HuH-7.5 (cell line): ENCODE results near the gene OPA3.

Experiments used
- DNase-seq: peaks from one replicate; pipeline ENCODE4 v3.0.0; 2011; ENCODE audit warnings: low spot score

The OPA3 gene

DNA sequence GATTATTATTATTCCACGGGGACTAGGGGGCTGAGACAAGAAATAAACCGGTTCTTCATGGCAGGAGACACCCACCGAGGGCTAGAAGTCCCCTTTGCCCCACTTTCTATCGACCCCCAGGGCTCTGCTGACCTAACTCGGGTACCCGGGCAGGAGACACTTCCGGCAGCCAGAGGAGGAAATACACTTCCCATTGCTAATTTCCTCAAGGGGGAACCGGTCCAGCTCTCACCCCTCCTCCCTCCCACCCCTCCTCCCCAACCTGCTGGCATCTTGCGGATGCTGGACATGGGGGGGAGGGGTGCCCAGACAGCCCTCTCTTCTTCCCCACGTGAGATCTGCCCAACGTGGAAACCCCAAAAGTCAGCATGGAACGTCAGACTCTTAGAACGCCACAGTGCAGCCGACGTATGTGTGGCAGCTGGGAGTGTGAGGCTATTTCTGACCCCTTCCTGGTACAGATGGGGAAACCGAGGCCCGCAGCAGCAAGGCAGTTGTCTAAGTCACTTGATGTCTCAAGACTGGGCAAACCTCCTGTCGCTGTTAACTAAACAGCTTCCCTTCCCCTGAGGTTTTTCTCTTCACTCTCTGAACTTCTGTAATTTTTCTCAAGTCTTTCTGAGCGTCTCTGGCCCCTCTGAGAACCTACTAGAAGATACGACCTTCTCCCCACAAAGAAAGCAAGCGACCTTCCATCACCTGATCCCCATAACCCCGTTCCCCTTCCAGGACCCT is 13.8 kb upstream of the OPA3 start:
- DNase-seq = no peak

DNA sequence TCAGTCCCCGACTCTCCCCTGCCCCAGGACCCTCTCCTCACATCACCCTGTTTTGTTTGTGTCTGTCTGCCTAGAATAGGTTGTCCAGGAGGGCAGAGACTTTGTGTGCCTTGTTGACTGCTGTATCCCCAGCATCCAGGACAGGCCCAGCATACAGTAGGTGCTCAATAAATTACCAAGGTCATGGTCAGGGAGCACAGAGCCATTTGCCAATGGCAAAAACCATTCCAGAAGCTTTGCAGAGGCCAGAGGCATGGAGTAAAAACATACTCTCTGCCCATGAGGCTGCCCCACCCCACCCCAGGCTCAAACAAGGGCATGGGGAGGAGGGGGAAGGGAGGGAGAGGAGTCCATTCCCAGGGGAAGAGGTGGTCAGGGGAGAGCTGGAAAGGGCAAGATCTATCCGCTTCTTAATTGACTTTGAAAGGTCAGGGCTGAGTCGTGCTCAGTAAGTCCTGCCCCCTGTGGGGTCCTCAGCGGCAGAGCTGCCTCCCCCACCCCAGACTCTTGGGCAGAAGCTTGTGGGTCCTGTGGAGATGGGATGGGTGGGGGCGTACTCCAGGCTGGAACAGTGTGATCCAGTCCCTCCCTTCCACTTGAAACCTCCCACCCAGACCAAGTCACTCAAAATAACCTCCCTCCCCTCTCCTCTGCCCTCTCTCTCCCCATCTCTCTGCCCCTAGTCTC is 13.0 kb upstream of the OPA3 start:
- no peak for DNase-seq

DNA sequence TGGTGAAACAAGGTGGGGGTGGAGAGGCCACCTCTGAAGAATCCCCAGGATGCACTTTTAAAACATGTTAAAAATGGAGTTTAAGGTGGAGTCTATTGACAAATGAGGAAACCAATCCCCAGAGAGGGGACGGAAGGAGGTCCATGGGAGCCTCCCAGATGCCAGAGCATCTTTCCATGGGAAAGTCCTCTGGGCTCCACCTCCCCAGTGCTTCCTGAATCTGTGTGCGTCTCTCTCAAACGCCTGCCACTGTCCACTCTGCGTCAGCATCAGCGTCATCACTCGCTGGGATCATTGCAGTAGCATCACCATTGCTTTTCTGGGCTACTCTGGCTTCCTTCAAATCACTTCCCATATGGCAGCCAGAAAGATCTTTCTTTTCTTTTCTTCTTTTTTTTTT is 11.2 kb upstream of the OPA3 start:
- DNase-seq = no peak

DNA sequence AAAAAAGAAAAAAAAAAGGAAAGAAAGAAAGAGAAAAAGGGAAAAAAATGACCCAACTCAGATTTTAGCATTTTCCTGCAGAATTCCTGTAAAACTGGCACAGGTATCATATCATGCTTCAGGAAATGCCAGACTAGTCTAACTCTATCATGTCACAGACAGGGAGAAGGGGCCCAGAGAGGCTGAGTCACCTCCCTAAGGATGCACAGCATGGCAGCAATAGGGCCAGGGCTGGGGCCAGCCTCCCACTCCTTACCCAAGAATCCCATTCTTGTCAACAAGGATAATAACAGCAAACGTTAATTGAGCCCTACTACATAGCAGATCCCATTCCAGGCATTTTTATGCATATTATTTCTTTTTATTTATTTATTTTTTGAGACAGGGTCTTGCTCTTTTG is 8.9 kb upstream of the OPA3 start:
- DNase-seq = no peak

DNA sequence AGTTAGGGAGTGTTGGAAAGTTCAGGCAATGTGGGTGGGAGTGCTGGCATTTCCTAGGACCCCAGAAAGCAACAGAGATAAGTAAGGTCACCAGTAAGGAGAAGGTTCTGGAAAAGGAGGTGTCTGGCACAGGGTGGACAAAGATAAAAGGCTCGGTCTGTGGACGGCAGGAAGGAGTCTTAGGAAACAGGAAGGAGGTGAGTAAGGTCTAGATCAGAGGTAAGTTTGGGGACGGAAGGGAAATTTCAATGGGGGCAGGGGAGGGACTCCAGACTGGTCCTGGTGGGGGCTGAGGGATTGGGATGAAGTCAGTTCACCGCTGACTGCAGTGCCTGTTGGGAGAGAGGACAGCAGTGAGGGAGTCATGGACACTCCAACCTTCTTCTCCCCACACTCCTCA is 7.8 kb upstream of the OPA3 start:
- DNase-seq = no peak

DNA sequence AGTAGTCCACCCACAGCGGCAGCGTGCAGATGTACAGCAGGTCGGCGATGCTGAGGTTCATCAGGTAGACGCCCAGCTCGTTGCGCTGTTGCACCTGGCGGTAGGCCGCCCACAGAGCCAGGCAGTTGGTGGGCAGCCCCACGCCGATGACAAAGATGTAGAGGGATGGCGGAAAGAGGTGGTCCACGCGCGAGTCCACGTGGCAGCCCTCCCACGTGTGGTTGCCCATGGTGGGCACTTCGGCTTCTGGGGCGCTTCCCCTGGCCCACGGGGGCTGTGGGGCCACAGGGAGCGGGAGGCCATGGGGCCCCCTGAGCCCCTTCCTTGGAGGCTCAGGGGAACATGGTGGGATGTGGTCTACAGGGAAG is 7.0 kb upstream of the OPA3 start:
- DNase-seq = no peak

DNA sequence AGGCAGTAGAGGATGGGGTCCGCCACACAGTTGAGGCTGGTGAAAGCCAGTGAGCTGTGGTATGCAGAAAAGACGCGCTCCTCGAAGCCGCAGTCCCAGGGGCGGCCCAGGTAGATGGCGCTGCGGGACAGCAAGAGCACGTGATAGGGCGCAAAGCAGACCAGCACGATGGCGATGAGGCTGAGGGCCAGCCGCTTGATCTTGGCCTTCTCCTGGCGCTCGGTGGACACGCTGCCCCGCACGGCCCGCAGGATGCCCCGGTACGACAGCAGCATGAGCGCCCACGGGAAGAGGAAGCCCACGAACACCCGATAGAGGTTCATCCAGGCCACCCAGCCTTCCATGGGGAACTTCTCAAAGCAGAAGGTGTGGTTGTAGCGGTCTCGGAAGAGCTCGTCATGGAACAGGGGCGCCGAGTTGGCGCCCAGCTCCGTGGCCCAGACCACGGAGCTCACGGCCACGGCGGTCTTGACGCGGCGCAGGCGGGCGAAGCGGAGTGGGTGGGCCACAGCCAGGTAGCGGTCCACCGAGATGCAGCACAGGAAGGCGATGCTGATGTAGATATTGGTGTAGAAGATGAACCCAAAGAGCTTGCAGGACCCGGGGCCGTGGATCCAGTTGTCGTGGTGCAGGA is 6.5 kb upstream of the OPA3 start:
- DNase-seq = peak; percentile 93

DNA sequence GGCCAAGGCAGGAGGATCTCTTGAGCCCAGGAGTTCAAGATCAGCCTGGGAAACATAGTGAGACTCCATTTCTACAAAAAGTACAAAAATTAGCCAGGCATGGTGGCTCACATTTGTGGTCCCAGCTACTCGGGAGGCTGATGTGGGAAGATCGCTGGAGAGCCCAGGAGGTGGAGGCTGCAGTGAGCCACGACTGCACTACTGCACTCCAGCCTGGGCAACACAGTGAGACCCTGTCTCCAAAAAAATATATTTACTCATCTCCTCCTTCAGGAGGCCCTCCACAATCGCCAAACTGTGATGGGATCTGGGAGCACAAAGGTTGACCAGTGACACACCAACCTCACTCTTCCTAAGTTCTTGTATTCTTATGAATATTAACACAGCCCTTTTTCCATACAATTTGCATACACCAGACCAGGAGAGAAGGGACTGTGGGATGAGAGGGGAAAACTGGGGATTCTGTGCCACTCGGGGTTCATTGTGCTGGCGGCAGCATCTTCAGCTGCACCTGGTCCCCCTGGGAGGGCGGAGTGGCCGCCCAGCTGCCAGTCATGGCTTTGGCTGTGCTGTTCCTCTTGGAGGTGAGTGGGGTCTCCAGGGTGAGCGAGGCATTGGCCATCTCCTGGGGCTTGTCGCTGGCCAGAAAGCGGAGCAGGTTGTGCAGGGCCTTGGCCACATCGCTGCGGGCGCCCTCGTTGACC is 5.8 kb upstream of the OPA3 start:
- no peak for DNase-seq

DNA sequence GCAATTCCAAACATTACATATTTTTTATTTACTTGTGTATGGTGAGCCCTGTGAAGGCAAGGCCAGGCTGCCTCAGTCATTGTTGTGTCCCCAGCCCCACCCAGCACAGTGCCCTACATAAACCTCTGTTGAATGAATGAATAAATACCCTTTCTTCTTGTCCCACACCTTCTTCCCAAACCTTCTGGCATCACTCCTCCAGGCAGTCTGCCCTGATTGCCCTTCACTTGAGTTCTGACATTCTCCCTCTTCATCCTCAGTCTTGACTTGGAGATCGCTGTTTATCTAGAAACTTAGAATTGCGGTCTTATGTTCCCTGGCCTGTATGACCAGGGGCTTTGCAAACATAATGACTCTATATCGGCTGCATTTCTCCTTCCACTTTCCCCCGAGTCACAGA is 5.2 kb upstream of the OPA3 start:
- DNase-seq = no peak

DNA sequence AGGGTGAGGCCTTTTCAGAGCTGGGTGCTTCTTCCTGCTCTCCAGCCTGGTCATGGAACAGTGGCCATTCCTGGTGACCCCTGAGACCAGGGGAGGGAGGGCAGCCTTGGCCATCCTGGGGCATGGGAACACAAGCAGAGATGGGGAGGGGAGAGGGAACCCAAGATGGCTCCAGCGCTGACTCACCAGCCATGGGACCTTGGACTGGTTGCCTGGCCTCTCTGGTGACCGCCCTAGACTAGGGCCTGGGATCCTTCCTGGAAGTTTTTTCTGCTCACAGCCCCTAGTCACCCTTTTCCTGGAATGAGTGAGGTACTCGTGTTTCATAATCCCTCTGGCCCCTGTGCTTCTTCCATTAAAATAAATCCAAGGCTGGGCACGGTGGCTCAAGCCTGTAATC is 3.3 kb upstream of the OPA3 start:
- no peak for DNase-seq

DNA sequence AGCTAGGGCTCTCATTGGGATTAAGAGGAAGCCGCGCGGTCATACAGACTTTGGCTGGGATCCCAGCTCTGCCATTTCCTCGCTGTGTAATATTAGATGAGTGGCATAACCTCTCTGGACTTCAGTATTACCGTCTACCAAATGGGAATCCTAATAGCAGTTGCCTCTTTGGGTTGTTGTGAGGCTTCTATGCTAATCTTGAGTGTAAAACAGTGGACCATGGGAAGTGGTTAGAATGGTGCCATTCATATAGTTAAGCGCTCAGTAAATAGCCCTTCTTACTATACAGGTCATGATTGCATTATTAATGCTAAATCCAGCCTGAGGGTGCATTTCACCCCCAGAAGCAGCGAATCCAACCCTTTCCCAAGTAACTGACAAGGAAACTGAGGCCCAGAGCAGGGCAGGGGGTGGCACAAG is 566 bp upstream of the OPA3 start:
- no peak for DNase-seq

DNA sequence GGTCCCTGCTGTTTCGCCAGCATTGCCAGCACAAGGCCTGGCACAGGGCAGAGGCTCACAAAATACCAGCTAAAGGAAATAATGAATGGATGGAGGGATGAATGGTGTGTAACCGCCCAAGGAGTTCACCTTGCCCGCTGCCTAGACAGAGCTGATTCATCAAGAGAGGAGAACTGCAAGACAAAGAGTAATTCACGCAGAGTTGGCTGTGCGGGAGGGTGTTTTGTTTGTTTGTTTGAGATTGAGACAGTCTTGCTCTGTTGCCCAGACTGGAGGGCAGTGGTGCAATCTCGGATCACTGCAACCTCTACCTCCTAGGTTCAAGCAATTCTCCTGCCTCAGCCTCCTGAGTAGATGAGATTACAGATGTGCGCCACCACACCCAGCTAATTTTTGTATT is 3.0 kb downstream of the OPA3 start:
- no peak for DNase-seq

DNA sequence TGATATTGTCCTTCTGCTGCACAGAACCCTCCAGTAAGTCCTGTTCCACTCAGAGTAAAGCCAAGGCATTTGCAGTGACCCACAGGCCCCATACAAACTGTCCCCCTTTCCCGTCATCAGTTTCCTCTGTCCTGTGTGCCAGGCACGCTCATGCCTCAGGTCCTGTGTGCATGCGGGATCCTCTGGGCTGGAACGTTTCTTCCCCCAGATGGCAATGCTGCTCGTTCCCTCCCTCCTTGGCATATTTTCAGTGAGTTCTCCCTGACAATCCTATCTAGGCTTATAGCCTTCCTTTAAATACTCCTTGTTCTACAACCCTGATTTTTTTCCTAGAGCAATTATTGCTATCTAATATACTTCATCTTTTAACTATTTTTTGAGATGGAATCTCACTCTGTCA is 5.7 kb downstream of the OPA3 start:
- DNase-seq = no peak

DNA sequence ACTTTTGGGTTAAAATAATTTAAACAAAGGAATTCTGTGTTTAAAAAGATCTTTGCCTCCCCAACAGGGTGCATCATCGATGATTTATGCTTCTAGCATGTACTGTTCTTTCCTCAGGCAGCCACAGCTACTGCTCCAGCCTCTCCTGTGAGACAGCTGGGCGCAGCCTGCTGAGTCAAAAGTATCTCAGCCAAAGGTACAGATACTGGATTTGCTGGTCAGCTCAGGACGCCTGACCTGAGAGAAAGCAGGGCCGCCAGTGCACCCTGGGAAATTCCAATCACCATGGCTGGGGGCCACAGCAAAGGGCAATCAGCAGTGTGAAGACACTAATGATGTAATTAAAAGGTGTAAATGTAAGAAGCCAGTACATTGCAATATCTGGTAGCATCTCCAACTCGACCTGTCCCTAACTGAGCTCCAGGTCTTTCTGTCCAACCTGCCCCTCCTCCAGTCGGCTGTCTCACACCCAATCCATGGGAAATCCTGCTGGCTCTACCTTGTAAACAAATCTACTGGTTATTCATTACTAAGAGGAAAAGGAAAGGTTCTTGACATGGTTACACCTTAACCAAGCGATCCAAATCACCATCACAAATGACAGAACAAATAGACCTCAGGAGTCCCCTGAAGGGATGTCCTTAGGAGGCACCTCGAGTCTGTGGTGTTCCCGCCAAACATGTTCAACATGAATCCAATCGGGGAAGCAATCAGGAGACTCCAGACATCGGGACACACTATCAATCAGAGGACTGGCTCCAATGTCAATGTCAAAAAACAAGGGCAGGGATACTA is 7.3 kb downstream of the OPA3 start:
- DNase-seq = peak; percentile 66

DNA sequence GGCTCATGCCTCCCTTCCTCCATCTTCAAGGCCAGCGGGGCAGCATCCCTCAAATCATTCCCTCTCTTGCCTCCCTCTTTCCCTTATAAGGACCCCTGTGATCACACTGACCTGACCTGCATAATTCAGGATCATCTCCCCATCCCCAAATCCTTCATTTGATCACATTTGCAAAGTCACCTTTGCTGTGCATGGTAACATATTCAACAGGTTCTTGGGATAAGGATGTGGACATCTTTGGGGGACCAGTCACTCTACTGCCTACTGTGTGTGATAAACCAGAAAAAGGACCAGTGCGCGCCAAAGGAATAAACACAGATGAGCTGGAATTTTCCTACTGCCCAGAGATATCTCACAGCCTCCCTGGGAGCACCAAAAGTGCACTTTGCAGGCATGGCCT is 7.9 kb downstream of the OPA3 start:
- no peak for DNase-seq

DNA sequence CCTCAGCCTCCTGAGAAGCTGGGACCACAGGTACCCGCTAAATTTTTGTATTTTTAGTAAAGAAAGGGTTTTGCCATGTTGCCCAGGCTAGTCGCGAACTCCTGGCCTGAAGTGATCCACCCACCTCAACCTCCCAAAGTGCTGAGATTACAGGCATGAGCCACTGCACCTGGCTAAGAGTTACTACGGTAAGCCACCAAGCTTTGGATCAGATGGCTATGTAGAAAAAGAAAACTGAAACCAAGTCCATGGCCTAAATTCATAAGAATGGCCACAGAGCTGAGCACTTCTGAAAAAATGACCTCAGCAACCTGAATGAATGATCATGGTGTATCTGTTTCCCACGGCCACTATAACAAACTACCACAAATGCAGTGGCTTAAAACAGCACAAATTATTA is 9.4 kb downstream of the OPA3 start:
- no peak for DNase-seq

DNA sequence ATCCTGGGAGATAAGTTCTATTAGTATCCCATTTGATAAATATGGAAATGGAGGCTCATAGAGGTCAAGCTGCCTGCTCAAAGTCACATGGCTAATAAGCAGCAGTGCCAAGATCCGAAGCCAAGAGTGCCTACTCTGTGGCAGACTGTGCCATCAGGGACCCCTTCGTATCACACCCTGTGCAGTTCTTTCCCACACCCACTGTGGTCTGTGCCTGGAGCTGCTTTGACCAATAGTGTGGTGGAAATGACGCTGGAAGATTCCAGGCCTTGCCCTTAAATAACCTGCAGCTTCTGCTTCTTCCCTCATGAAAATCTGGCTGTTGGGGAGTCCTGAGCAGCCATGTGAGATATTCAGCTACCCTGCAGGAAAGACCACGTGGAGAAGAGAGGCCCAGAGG is 10.1 kb downstream of the OPA3 start:
- no peak for DNase-seq

DNA sequence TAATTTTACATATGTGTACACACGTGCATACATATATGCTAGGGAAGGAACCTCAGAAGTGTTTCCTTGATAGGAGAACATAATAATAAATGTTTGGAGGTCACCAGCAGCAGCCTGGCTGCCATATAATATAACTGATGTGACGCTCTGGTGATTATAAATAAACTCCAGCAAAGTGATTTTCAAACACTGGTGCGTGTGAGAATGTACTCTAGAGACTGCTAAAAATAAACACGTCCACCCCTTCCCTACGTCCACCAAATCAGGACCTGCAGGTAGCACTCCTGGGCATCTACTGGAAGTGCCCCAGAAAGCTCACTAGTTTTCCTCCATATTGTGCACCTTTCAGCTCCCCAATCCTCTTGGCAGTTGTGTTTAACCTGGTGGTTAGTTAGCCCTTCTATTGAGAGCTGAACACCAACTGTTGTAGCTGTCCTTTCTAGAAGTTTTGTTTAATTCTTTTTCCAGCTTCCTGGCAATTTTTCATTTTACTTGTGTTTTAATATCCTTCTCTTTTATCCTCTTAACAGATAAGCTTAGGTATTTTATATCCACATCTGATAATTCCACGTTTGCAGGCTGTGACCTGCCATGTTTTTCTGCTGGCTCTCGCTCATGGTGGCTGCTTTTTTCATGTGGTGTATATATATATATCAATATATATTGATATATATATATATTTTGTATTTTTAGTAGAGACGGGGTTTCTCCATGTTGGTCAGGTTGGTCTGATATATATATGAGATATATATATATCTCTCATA is 13.0 kb downstream of the OPA3 start:
- DNase-seq = no peak

DNA sequence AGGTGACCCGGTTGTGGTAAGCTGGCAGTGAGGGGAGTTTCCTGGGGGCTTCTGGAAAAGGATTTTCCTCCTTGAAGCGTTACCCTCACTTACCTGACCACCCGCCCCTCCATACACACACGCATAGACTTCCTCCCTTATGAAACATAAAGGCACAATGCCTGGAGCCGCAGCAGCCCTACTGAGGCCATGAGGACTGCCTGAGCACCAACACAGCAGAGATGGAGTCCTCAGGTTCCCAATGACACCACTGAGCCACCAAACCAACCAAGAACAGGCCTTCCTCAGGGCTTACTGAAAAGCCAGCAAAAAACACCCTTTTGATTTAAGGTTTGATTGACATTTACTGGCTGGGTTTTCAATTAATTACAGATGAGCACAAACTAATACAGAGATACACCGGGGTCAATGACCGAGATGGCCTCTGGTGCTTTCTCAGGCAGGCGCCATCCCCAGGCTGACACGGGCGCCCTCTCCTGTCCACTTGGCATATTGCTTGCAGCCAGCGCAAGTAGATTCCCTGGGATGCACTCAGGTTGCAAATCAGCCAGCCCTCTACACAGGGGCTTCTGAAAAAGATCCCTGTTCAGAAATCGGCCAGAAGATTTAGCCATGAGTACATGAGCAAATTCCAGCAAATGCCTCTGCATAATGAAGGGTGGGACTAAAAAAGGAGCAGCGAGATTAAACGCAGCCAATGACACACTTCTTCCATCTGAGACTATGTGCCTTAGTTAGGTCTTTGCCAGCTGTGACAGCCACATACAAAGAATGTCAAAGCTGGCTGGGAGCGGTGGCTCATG is 14.8 kb downstream of the OPA3 start:
- DNase-seq = peak; percentile 54

DNA sequence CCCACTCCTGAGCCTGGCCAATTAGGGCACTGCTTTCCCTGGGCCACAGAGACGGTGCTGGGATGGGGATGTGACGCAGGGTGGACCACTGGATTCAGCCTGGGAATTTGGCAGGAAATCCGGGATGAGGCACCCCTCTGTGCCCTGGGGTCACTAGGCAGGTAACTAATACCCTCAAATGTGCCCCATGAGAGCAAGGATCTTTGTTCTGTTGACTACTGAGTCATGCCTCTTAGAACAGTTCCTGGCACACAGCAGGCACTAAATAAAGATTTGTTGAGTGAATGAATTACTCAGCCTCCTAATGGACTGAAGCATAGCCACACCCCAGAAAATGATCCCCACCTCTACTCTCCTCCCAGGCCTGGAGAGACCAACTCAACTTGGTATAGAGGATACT is 15.9 kb downstream of the OPA3 start:
- DNase-seq = no peak

DNA sequence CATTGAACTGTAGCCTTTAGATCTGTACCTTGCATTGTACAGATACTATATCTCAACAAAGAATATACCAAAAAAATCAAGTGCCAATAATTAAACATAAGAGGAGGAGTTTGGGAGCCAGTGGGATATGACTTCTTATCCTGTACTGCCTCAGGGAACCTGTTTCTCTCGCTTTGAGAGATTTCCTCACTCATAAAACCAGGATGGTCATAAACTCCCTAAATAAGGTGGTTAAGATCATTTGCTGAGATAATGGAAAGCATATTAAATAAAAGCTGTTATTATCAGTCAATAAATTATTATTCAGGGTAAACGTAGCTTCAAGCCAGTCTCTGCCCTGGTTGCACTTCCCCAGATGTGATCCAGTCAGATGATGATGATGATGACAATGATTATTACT is 17.0 kb downstream of the OPA3 start:
- no peak for DNase-seq
